Liver (tissue), 2 donors: Measurements from ENCODE around the gene PCTP.

Experiments used
- TF ChIP-seq, protein P1 (sequence below): IDR thresholded peaks from 2 replicates; pipeline ENCODE4 v1.6.1; 2016; ENCODE audit warnings: antibody characterized with exemption
- TF ChIP-seq, protein P2 (sequence below): fragments of 150-350 bp; IDR thresholded peaks from 2 replicates; pipeline ENCODE4 v1.5.1; 2017; ENCODE audit warnings: improper control_type of control experiment, low read depth, low read length; ENCODE audit not compliant: missing input control
- TF ChIP-seq, protein P3 (sequence below): IDR thresholded peaks from 2 replicates; pipeline ENCODE4 v1.6.1; 2016; ENCODE audit warnings: antibody characterized with exemption
- donor health status: healthy.

DNA sequence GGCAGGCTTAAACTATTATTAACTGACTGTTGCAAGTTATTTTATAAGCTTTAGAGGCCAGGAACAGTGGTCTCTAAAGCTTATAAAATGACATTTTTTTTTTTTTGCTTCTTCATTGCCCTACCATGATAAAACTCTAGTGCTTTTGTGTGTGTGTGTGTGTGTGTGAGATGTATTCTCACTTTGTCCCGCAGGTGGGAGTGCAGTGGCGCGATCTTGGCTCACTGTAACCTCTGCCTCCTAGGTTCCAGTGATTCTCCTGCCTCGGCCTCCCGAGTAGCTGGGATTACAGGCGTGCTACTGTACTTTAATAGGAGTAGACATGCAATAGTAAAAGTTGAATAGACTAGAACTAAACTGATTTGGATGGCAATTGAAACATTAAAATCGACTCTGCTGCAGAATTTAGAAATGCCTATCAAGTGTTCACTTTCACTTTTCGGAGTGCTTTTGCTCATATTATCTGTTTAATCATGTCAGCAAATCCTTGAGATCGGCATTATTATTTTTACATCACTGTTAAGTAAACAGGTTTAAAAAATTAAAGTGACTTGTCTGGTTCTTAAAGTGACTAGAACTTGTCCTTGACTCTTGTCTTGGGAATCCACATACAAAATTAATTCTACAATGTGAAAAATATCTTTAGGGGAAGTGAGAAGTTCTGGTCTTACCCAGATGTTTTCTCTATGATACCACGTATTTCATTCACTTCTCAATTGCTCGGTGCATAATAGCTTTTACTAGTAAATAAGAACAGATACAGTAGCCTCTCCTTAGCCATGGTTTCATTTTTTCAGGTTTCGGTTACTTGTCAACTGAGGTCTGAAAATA, 8.4 kb upstream of the PCTP start:
- TF ChIP-seq, protein P1, sequence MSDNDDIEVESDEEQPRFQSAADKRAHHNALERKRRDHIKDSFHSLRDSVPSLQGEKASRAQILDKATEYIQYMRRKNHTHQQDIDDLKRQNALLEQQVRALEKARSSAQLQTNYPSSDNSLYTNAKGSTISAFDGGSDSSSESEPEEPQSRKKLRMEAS: no peak
- TF ChIP-seq, protein P2, sequence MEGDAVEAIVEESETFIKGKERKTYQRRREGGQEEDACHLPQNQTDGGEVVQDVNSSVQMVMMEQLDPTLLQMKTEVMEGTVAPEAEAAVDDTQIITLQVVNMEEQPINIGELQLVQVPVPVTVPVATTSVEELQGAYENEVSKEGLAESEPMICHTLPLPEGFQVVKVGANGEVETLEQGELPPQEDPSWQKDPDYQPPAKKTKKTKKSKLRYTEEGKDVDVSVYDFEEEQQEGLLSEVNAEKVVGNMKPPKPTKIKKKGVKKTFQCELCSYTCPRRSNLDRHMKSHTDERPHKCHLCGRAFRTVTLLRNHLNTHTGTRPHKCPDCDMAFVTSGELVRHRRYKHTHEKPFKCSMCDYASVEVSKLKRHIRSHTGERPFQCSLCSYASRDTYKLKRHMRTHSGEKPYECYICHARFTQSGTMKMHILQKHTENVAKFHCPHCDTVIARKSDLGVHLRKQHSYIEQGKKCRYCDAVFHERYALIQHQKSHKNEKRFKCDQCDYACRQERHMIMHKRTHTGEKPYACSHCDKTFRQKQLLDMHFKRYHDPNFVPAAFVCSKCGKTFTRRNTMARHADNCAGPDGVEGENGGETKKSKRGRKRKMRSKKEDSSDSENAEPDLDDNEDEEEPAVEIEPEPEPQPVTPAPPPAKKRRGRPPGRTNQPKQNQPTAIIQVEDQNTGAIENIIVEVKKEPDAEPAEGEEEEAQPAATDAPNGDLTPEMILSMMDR: no peak
- TF ChIP-seq, protein P3, sequence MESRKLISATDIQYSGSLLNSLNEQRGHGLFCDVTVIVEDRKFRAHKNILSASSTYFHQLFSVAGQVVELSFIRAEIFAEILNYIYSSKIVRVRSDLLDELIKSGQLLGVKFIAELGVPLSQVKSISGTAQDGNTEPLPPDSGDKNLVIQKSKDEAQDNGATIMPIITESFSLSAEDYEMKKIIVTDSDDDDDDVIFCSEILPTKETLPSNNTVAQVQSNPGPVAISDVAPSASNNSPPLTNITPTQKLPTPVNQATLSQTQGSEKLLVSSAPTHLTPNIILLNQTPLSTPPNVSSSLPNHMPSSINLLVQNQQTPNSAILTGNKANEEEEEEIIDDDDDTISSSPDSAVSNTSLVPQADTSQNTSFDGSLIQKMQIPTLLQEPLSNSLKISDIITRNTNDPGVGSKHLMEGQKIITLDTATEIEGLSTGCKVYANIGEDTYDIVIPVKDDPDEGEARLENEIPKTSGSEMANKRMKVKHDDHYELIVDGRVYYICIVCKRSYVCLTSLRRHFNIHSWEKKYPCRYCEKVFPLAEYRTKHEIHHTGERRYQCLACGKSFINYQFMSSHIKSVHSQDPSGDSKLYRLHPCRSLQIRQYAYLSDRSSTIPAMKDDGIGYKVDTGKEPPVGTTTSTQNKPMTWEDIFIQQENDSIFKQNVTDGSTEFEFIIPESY: no peak
